Skin epidermis (tissue), 12 donors: Measurements from ENCODE around the gene C2CD4D.

Experiments
- H3K27ac ChIP-seq, 21 experiments: fragments of 200-600 bp; sonication (generic) in 11 of 21; one replicate each; pipeline ENCODE4 v1.5.0; 2020; ENCODE audit warnings: mild to moderate bottlenecking in 3 of 21, inconsistent platforms in 2 of 21, moderate library complexity in 2 of 21
- H3K4me3 ChIP-seq, 7 experiments: fragments of 200-600 bp; sonication (generic) in 2 of 7; one replicate each; pipeline ENCODE4 v1.5.0; 2020; ENCODE audit warnings: inconsistent platforms in 2 of 7, mild to moderate bottlenecking in 2 of 7, moderate library complexity in 1 of 7

C2CD4D gene

DNA sequence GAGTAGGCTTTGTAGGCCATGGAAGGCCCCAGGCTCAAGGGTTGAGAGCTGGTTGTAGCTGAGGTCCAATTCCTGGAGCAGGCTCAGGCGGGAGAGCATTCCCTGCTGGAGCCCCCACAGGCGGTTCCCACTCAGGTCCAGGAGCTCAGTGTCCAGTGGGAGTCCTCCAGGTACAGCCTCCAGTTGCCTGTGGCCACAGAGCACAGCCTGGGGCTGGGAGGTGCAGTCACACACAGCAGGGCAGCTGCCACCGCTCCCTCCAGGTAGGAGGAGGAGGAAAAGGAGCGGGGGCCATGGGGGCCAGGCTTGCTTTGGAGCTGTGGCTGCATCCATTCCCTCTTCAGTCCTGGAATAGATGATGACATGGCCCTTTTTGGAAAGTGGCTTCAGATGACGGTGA, 37.2 kb downstream of the C2CD4D start:
- Histone ChIP-seq H3K4me3 (no peak overlapping the region), H3K27ac (no peak overlapping the region)

- no peak overlapping the region for H3K4me3 ChIP-seq
These were observed 37.8 kb downstream of the C2CD4D start for GRCh38 chr1:151801846-151802245.

GRCh38 chr1:151801310-151801820, 38.3 kb downstream of the C2CD4D start:
- no peak overlapping the region for H3K4me3 ChIP-seq
- H3K27ac ChIP-seq = no peak overlapping the region

More at GRCh38 chr1:151801846-151802245, 37.8 kb downstream of the C2CD4D start:
- no peak overlapping the region for H3K27ac ChIP-seq

DNA sequence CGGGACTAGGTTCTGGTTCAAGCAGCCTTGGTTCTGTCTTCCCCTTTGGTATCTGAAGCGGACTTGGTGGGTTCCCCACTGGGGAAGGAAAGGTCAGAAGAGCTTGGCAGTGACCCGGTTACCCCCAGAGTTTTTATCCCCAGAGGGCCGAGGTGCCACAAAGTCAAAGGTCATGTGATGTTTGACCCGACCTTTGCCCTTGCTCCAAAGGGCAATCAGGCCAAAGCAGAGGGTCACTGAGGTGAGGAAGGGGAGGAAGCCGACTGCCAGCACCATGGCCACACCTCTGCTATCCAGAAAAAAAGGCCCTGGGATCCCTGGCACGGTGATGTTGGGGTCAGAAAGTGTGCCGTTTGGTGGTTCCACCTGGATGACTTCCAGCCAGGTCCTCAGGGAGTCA, 38.8 kb downstream of the C2CD4D start:
- no peak overlapping the region for H3K27ac ChIP-seq
- H3K4me3 ChIP-seq = no peak overlapping the region

DNA sequence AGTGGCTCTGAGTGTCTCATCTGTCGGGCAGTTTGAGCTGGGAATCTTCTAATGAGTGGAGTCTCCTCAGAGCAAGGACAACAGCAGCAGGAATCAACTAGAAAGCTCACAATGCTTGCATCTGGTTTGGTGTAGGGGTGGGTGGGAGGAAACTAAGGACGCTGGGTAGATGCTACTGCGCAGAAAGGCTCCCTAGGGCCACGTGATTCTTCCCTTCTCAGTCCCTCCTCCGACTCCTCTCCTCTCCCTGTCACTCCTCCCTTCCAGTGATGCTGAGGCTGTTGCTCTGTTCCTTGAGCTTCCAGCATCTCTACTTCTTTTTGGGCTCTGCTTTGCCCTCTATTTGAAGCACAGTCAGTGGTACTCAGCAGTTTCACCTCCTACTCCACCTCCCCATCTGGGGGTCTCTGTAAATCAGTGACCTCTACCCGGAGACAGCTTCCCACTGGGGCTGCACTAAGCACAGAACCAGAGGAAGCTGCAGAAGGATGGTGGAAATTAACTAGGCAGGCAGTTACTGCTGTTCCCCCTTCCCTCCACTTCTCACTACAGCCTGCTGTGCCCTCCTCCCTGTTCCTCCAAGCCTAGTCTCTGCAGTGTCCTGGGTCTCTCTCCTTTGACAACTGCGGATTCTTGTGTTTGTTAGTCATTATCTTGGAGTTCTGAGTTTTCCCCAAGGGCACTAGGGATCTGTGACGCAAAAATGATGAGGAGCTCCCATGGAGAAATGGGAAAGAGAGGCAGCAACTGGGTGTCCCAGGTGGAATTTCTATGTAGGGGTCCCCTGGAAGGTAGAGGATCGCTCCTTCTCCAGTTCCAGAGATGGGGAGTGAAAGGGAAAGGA, 40.2 kb downstream of the C2CD4D start:
- Histone ChIP-seq H3K27ac (no peak overlapping the region), H3K4me3 (no peak overlapping the region)

DNA sequence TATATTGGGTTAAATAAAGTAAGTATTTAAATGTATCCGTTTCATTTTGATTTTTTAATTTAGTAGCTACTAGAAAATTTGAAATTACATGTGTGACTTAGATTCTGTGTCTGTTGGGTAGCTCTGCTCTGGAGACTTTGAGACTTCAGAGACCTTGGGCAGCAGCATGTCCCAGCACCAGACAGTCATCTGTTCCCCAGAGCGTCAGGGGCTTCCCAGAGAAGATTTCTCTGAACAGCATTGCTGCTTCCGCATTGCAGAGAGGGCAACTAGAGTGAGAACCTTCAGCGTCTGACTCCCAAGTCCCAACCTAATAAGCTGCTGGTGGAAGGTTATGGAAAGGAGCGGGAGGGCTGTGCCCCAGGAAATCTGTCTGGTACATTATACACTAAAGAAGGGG, 41.0 kb downstream of the C2CD4D start:
- Histone ChIP-seq H3K27ac (no peak overlapping the region), H3K4me3 (no peak overlapping the region)

- H3K27ac ChIP-seq = peak overlapping the region in 19 of 21 experiments; percentile 4 to 75 (median 44)
These were observed 48.5 kb downstream of the C2CD4D start for GRCh38 chr1:151790940-151791651.

GRCh38 chr1:151790071-151790939, 49.3 kb downstream of the C2CD4D start, which contains the start of gene TDRKH:
Gene TDRKH (minus strand): TSS chr1:151790500. CDS start chr1:151783022, 7,478 bp downstream.
- peak within 1 kb of the TSS in 19 of 21 experiments; percentile 4 to 82 (median 50) for H3K27ac ChIP-seq

More at GRCh38 chr1:151790940-151791651, 48.5 kb downstream of the C2CD4D start:
- H3K4me3 ChIP-seq = peak overlapping the region; percentile 47 to 85 (median 58)

More at GRCh38 chr1:151790071-151790939, 49.3 kb downstream of the C2CD4D start, which contains the start of gene TDRKH:
- H3K4me3 ChIP-seq = peak within 1 kb of the TSS; percentile 47 to 85 (median 58)
